Gastrocnemius medialis (tissue), 4 donors: ENCODE results near the gene TERT.

ENCODE experiments used
- POLR2A ChIP-seq, 2 donors: fragments of 450-650 bp; IDR thresholded peaks; one replicate each; pipeline ENCODE4 v1.6.1; 2017; ENCODE audit warnings: antibody characterized with exemption in 2 of 2, mild to moderate bottlenecking in 2 of 2, moderate library complexity in 2 of 2
- TF ChIP-seq, protein P1 (sequence below), 5 experiments: fragments of 450-650 bp in 3 of 5; fragments of 200-600 bp in 2 of 5; sonication (generic) in 2 of 5; IDR thresholded peaks in 4 of 5; conservative IDR thresholded peaks in 1 of 5; 1 replicate in 4 of 5; 2 replicates in 1 of 5; pipeline ENCODE4 v1.5.1; 2016 to 2019; ENCODE audit warnings: antibody characterized with exemption in 5 of 5, mild to moderate bottlenecking in 3 of 5, moderate library complexity in 3 of 5

- TF ChIP-seq POLR2A (IDR thresholded peaks at IDR 0.05) = no peak
- TF ChIP-seq, protein P1, sequence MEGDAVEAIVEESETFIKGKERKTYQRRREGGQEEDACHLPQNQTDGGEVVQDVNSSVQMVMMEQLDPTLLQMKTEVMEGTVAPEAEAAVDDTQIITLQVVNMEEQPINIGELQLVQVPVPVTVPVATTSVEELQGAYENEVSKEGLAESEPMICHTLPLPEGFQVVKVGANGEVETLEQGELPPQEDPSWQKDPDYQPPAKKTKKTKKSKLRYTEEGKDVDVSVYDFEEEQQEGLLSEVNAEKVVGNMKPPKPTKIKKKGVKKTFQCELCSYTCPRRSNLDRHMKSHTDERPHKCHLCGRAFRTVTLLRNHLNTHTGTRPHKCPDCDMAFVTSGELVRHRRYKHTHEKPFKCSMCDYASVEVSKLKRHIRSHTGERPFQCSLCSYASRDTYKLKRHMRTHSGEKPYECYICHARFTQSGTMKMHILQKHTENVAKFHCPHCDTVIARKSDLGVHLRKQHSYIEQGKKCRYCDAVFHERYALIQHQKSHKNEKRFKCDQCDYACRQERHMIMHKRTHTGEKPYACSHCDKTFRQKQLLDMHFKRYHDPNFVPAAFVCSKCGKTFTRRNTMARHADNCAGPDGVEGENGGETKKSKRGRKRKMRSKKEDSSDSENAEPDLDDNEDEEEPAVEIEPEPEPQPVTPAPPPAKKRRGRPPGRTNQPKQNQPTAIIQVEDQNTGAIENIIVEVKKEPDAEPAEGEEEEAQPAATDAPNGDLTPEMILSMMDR (IDR thresholded peaks at IDR 0.05 in 4 of 5, conservative IDR thresholded peaks at IDR 0.05 in 1 of 5) = no peak
Measured at GRCh38 chr5:1268056-1268455, 26.8 kb downstream of the TERT start.
